GM12872 (cell line): ENCODE measurements around the gene KIF13A.

Source experiments
- CTCF ChIP-seq: IDR thresholded peaks from 3 replicates; pipeline ENCODE4 v1.5.1; 2011; ENCODE audit warnings: low read depth, mild to moderate bottlenecking, low read length, moderate library complexity; ENCODE audit not compliant: insufficient read depth

The KIF13A gene

GRCh38 chr6:17919496-17919895 is 67.9 kb downstream of the KIF13A start:
- no peak for TF ChIP-seq CTCF

DNA sequence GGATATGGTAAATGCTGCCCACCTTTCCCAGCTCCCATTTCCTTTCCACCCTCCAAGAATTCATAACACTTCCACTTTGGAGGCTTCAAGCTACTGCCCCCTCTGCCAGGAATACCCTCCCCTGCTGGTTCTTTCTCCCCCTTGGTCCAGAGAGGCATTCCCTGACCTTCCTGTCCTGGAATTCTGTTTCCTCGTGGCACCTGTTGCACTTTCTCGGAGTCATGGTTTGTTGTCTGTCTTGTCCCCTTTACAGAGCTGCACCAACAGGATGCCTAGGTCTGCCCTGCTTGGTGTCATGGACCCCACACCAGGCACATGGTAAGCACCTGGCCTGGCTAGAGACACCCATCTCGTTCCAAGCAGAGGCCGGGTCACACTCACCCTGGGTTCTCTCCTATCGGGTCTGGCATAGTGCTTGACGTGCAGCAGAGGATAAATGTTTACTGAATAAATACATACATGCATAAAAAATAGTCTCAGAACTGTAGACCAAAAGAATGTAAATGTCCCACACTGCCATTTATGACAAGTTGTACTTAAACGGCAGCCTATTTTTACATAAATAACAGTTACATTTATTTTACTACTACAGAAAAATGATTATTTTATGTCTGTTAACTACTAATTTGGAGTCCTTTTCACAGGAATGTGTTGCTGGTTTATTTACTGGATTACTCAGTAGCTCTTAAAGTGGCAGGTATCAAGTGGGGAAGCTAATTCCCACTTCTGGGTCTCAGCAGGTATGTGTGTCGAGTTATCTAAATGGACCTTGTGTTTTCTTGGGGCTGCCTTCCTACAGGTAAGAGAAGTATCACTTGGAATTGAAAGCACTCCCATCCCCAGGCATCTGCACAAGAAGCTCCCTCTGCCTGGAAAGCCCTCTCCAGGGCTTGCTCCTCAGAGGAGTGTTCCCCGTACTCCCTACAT is 69.3 kb downstream of the KIF13A start:
- no peak for TF ChIP-seq CTCF

GRCh38 chr6:17914651-17915050 is 72.8 kb downstream of the KIF13A start:
- TF ChIP-seq CTCF = no peak

DNA sequence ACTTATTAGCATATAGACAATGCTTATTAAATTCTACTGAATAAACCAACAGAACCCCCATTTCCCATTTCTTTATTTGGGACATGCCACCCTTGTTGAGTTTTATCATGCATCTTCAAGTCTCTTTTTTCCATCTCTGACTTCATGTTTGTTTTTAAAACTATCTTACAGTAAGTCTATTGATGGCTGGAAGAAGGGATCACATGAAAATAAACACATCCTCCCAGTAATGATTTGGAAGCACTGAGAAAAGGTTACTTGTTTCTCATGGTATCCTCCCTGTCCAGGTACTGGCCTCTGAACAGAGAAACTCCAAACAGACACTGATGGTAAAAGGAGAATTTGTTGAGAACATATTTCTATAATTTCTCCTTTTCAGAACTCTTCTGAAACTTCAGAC is 74.9 kb downstream of the KIF13A start:
- no peak for TF ChIP-seq CTCF

DNA sequence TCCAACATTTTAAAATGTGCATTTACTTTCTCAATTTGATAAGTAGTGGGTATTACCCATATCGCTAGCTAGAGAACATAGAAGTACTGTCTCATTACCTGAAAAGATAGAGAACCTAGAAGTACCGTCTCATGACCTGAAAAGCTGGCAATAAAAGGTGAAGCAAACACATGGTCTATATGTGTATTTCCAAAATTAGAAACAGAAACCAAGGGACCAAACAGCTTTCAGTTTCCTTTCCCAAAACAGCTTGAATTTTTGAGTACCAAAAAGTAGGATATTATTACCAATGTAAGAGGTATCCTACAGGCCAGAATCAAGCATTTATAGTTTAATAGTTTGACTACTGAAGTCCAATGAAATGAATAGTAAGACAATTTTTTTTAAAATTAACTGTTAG is 77.2 kb downstream of the KIF13A start:
- no peak for TF ChIP-seq CTCF

GRCh38 chr6:17908831-17909230 is 78.6 kb downstream of the KIF13A start:
- no peak for TF ChIP-seq CTCF

GRCh38 chr6:17907406-17908229 is 79.8 kb downstream of the KIF13A start:
- no peak for TF ChIP-seq CTCF
